ENCODE measurements around the gene RBM8A.

Gene RBM8A

DNA sequence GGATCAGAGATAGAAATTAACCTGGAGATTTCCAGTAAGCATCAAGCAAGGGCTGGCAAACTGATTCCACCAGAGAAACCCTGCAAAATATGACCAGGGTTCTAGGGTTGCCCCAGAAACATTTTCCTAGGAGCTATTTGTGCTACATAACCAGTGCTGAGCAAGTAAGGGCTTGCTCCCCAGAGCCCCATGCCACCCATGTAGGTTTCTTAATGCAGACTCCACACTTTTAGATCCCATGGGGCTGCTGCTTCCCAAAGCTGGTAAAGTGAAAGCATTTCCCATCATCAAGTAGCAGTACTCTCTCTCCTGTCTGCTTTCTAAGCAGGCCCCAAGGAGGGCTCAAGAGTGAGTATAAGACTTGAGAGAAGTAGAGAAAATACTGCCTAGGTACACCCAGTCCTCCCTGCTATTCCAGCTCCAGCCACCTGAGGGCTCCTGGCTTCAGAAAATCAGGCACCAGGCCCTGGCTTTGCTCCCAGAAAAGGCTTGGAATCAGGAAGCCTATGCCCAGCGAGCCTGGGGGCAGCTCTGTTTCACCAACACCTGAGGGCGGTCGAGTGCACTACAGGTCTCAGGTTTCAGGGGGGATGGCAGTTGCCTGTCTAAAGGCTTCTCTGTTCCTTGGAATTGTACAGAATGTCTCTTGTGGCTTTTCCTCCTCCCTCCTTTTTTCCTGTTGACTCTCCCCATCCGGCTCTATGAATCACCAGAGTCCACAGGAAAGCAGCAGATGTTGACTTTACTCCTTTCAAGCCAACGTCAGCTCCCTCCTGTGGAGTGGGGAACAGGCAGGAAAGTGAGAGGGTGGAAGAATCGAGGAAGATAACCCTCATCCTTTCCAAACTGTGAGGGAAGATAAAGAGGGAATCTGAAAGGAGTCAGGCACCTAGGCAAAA, 35.4 kb downstream of the RBM8A start:
- intact Hi-C loops (cut with DNase I): loop anchor here (10.0 kb wide), 1 partner anchor 123 kb away; no protein-coding TSS in a partner anchor
- peak; percentile 85 to 97 (median 92) for DNase-seq

DNA sequence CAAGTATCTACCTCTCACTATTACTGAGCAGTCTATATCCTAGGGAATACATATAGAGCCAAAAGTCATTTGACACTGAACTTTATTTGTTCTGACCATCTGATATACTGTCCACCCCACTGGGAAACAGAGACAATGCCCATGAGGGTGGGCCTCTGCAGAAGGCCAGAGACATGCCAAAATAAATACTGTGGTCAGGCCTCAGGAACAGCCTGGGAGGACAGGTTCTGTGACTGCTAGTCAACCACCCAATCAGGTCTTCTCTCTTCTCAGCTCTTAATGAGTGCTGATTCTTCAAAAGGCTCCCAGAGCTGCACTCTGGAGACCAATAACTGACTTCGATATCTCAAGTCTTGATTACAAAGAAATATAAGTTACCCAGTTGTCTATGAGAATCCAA, 36.1 kb downstream of the RBM8A start:
- DNase-seq: no peak
- intact Hi-C loops (cut with DNase I): loop anchor here (10.0 kb wide), 1 partner anchor 124 kb away; no protein-coding TSS in a partner anchor

DNA sequence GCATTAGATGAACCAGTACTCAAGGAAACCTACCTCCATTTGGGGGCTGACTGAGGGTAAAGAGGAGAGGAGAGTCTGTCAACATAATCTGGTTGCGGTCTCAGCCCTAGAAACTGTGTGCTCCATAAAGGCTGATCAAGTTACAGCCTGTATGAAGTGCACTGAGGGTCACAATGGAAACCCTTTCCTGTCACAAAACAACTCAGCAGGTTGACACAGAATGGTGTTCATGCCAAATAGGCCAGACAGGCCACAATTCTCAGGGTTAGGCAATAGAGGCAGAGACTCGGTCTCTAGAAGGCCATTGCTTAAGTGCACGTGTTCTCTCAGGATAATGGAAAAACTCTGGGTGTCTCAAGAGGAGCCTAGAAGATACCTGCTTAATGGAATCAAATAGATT, 37.6 kb downstream of the RBM8A start:
- no peak for DNase-seq
- intact Hi-C loops (cut with DNase I): loop anchor here (10.0 kb wide), 1 partner anchor 125 kb away; no protein-coding TSS in a partner anchor

DNA sequence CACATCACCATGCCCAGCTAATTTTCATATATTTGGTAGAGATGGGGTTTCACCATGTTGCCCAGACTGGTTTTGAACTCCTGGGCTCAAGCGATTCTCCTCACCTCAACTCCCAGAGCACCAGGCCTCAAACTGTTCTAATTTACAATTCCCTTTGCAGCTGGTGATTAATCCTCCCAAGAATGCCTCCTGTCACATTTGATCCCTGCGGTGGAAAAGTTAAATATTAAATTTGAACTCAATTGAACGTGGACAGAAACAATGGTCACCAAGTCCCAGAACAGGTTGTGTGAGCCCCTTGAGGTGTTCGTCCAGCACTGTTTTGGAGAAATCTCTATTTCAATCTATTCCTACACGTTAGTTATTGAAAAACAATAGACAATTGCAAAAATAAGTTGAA, 39.7 kb downstream of the RBM8A start:
- intact Hi-C loops (cut with DNase I): no loop called here
- no peak for DNase-seq

DNA sequence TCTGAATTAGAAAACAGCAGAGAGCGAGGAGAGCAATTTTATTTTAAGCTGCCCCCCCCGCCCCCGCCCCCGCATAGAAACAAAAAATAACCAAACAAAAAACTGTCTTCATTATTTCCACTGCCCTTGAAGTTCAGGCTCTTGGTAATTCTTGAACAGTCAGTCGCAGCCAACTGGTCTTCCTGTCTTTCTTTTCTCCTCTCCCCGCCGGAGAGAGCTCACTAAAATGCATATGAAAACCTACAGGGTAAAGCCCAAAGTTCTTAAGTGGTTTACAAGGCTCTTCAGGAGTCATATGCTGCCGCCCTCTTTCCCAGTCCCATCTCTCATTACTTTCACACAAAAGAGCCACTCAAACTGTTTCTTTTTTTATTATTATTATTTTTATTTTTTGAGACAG, 40.5 kb downstream of the RBM8A start:
- intact Hi-C loops (cut with DNase I): no loop called here
- DNase-seq: no peak

DNA sequence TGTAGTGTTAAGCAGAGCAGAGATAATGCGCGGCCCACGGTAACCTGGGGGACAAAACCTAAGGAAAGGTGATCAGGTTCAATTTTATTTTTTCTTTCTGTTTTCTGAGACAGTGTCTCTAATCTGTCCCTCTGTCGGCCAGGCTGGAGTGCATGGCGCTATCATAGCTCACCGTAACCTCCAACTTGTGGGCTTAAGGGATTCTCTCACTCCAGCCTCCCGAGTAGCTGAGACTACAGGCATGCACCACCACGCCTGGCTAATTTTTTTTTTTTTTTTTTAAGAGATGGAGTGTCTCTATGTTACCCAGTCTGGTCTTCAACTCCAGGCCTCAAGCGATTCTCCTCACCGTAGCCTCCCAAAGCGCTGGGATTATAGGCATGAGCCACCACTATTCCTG, 40.9 kb downstream of the RBM8A start:
- no peak for DNase-seq
- intact Hi-C loops (cut with DNase I): no loop called here

DNA sequence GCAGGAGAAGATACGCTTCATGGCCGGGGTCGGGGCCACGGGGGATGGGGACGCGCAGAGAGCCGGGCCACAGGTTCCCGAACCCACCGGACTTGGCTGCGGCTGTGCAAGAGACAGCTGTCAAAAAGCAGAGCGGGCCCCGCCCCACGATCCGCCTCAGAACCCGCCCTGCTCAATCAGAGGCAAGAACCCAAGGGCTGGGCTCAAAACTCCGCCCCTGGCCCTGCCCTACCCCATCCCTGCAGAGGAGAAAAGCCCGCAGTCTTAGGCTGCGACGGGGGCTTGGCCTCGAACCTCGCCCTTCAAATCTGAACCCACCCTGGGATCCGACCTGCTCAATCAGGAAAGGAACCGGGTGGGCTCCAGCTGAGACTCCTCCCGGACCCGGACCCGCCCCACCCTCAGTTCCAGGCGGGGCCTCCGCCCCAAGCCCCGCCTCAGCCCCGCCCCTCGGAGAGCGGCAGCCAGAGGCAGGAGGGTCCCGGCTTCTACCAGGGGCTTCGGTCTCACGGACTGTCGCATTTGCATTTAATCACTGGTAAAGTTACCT, 41.5 kb downstream of the RBM8A start, which contains the start of gene ANKRD35:
ANKRD35 (minus strand) TSS at position 129 of the 550 bp plus-strand sequence; CDS start at position 21, 108 bp downstream.
- peak; percentile 77 to 95 (median 89) for DNase-seq
- intact Hi-C loops (cut with DNase I): no loop called here

DNA sequence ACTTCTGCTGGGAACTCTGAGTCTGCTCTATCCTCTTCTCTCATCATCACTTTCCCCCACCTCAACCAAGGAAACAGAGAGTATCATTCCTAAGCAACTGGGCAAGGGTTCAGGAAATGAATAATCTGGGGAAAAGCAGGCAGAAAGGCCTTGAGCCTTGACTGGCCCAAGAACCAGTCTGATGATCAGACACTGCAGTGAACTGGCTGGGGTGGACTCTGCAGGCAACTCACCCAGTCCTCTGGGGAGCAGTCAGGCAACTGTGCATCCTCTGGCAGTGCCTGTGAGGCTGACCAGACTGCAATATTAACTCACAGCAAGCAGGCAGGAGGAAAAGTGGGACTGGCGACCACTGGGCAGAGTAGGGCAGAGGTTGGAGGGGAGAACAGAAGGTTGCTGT, 42.6 kb downstream of the RBM8A start:
- DNase-seq: no peak
- intact Hi-C loops (cut with DNase I): no loop called here

DNA sequence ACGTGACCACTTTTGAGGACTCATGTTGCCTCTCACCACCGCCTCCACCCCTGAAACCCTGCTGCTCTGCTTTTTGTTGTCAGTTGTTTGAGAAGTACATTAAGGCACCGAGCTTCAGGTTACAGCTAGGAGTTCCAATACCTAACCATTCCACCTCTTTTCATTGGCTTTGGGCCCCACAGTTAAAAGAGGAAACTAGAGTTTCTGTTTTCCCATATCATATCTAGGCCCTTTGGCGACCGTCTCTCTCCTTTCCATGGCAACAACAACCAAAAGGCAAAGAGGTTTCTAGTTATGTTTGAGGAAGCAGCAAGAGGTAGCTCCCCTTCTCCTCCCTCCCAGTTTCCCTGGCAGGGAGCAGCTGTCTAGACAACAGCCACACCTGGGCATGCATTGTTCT, 47.5 kb downstream of the RBM8A start:
- peak in 2 of 42 donors; percentile 15 to 16 for DNase-seq
- intact Hi-C loops (cut with DNase I): no loop called here

DNA sequence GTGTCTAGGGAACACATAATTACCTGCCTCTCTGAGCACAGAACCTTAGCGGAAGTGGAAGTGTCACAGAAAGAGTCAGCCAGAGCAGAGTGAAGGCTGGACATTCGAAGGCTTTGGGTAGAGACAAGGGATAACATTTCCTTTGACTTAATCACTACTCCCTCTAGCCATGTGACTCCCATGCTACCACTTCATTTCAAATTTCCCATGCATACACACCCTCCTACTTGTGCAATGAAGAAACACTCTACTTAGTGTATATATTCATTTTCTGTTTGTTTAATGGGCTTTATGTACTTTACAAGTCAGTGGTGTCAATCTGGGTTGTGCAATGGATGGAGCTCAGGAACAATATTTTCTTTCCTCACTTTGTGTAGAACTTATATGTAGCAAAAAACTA, 48.6 kb downstream of the RBM8A start:
- intact Hi-C loops (cut with DNase I): no loop called here
- DNase-seq: no peak

DNA sequence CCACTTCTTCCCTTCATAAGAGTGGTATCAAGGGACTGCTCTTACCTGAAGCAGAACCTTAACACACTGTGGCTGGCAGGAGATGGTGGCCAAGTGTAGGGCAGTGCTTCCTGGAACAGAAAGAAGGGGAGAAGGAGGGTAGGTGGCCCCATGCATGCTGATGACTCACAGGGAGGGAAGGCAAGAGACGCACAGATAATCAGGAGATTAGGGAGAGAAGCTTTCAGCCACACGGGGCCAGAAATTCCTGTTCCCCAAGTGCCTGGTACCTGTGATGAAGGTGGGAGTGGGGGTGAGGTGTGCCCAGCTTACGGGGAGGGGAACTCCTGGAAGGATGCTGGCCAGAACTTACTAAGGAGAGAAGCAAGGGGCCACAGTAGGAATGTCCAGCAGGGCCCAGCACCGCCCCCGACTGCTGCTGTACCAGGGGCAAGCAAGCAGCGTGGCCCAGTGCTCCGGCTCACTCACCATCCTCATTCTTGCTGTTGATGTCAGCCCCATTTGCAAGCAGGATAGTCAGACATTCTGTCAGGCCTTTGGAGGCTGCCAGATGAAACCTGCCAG, 49.3 kb downstream of the RBM8A start:
- intact Hi-C loops (cut with DNase I): no loop called here
- no peak for DNase-seq

DNA sequence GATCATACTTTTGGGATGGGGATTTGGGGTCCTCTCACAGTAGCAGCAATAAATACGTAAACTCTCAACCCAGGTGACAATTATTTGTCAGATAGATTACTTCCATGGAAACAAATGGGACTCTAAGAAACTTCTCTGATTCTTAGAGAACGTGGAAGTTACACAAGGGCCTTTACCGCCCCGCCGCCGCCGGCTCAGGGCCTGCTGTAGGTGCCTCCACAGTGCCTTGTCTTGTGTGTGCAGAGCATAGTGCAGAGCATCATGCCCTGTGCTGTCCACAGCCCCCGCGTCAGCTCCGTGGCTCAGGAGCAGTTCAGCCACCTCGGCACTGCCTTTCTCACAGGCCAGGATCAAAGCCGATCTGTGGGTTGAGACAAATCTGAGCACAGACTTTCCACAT, 52.6 kb downstream of the RBM8A start:
- no peak for DNase-seq
- intact Hi-C loops (cut with DNase I): no loop called here

DNA sequence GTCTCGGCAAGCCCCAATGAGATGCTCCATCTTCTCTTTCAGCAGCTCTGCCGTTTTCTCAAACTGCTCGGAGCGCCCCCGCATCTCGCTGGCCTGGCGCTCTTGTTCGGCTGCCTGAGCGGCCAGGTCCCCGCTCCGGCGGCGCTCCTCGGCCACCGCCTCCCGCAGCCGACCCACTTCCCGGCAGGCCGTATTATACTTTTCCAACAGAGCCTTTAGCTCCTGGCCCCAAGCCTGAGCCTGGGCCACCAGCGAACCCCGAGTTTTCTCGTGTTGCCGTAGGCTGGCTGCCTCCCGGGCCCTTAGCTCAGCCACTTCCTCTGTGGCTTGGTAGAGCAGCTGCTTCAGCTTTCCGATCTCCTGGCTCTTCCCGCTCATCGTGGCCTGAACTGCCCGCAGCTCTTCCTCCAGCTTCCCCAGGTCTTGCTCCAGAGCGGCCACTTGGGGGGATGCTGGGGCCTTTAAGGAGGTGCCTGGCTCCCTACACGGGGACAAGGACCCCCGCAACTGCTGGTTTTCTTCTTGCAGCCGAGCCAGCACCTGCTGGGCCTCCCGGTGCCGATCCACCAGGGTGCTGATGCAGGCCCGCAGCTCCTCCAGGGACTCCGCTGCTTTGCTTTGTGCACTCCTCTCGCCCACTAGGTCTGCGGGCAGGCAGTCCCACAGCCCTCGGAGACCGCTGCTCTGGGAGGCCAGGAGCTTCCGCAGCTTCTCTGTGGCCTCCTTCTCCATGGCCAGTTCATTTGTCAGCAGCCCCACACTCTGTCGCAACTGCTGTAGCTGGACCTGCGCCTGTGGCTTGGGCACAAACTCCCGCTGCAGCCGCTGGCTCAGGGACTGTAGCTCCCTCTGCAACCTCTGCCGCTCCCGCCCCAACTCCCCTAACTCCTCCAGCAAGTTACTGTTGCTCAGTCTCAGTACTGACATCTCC, 55.0 kb downstream of the RBM8A start:
- DNase-seq: peak in 41 of 42 donors; percentile 20 to 80 (median 55)
- intact Hi-C loops (cut with DNase I): no loop called here
